OCI-M1 (cell line): ENCODE data around the gene MPHOSPH6.
"Not testable (repeated sequence)": the region's sequence is repeated elsewhere in the genome, so short reads cannot be mapped to it uniquely, and the experiment has no call there.

Experiments
- DNase-seq: peaks from one replicate; lab custom pipeline; 2025; lab: John Stamatoyannopoulos, UW

The MPHOSPH6 gene

DNA sequence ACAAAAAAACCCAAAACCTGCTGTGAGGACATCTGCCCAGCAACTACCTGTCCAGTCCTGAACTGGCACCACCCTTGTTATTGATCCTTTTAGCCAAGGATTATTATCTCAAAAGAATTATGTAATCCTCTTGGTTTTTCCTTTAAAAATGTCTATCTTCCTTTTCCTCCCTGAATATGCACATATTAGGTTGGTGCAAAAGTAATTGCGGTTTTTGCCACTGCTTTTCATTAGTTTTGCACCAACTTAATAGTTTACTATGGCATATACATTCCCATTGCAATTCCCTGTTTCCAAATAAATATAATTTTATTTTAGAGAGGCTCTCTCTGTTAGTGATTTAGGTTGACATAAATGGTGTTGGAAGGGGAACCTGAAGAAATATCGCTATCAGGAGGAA is 51.3 kb downstream of the MPHOSPH6 start:
- no peak for DNase-seq

GRCh38 chr16:82116535-82116934 is 53.5 kb downstream of the MPHOSPH6 start:
- no peak for DNase-seq

GRCh38 chr16:82113741-82114140 is 56.3 kb downstream of the MPHOSPH6 start:
- no peak for DNase-seq

- DNase-seq: no peak
Observed at GRCh38 chr16:82111944-82112343, 58.1 kb downstream of the MPHOSPH6 start.

GRCh38 chr16:82109266-82109665 is 60.8 kb downstream of the MPHOSPH6 start:
- not testable (repeated sequence) for DNase-seq

DNA sequence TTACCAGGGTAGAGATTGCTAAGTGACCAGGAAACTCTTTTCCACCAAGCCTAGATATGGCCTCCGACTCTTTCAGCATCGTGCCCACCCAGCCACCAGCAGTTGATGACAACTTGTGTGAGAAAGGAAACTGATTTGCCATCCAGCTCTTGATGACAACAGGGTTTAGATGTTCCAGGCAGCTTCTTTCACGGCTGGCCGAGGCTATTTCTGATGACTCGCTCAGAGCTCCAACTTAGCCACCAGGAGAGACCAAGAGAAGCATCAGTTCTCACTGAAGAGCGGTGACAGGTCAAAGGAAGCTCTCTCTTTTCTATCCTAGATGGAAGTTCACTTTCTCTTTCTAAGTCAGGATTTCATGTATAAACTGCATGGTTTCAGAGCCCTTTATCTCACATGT is 61.2 kb downstream of the MPHOSPH6 start:
- DNase-seq: no peak

GRCh38 chr16:82108100-82108499 is 61.9 kb downstream of the MPHOSPH6 start:
- no peak for DNase-seq

GRCh38 chr16:82105107-82105506 is 64.9 kb downstream of the MPHOSPH6 start:
- no peak for DNase-seq
